ENCODE measurements around the gene EID2B.

GRCh38 chr19:39481676-39482075 is 51.0 kb downstream of the EID2B start:
- TF ChIP-seq, protein P1, sequence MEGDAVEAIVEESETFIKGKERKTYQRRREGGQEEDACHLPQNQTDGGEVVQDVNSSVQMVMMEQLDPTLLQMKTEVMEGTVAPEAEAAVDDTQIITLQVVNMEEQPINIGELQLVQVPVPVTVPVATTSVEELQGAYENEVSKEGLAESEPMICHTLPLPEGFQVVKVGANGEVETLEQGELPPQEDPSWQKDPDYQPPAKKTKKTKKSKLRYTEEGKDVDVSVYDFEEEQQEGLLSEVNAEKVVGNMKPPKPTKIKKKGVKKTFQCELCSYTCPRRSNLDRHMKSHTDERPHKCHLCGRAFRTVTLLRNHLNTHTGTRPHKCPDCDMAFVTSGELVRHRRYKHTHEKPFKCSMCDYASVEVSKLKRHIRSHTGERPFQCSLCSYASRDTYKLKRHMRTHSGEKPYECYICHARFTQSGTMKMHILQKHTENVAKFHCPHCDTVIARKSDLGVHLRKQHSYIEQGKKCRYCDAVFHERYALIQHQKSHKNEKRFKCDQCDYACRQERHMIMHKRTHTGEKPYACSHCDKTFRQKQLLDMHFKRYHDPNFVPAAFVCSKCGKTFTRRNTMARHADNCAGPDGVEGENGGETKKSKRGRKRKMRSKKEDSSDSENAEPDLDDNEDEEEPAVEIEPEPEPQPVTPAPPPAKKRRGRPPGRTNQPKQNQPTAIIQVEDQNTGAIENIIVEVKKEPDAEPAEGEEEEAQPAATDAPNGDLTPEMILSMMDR (IDR thresholded peaks at IDR 0.05; ENCODE audit: insufficient read depth, low read length) = no peak
- TF ChIP-seq, protein P2, sequence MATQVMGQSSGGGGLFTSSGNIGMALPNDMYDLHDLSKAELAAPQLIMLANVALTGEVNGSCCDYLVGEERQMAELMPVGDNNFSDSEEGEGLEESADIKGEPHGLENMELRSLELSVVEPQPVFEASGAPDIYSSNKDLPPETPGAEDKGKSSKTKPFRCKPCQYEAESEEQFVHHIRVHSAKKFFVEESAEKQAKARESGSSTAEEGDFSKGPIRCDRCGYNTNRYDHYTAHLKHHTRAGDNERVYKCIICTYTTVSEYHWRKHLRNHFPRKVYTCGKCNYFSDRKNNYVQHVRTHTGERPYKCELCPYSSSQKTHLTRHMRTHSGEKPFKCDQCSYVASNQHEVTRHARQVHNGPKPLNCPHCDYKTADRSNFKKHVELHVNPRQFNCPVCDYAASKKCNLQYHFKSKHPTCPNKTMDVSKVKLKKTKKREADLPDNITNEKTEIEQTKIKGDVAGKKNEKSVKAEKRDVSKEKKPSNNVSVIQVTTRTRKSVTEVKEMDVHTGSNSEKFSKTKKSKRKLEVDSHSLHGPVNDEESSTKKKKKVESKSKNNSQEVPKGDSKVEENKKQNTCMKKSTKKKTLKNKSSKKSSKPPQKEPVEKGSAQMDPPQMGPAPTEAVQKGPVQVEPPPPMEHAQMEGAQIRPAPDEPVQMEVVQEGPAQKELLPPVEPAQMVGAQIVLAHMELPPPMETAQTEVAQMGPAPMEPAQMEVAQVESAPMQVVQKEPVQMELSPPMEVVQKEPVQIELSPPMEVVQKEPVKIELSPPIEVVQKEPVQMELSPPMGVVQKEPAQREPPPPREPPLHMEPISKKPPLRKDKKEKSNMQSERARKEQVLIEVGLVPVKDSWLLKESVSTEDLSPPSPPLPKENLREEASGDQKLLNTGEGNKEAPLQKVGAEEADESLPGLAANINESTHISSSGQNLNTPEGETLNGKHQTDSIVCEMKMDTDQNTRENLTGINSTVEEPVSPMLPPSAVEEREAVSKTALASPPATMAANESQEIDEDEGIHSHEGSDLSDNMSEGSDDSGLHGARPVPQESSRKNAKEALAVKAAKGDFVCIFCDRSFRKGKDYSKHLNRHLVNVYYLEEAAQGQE (IDR thresholded peaks at IDR 0.05; ENCODE audit: insufficient replicate concordance, low read depth) = no peak
- TF ChIP-seq SPI1 (IDR thresholded peaks at IDR 0.05; ENCODE audit: borderline replicate concordance, low read depth) = no peak

All from HL-60 (cell line).